Measurements from ENCODE around the gene SEZ6L. TPM values are rescaled to one million over a fixed set of nuclear protein-coding genes. Genes with fewer than 3 reads are reported as not detected.

SEZ6L gene
- total RNA-seq, 4 donors from 2014 or later, result under 0.01 to 0.63 (median 0.22) TPM

GRCh38 chr22:26131589-26132154, 37.6 kb upstream of the SEZ6L start:
- no peak overlapping the region for H3K4me3 ChIP-seq
- H3K4me1 ChIP-seq, result no peaks in the 10 kb centered on the region
- no peak for DNase-seq (ENCODE audit: low spot score in 2 of 2)
- 38 to 45% methylated on average over 10 of the region's 10 CpGs for WGBS, 2 donors
- no peaks in the 10 kb centered on the region for H3K36me3 ChIP-seq
- H3K27me3 ChIP-seq, result no peaks in the 10 kb centered on the region
- H3K9me3 ChIP-seq, result no peaks in the 10 kb centered on the region
- no peak for TF ChIP-seq CTCF (IDR thresholded peaks at IDR 0.05)
- no peak for TF ChIP-seq POLR2A (IDR thresholded peaks at IDR 0.05)
- TF ChIP-seq EP300 (IDR thresholded peaks at IDR 0.05), result no peak
- H3K27ac ChIP-seq, result no peak overlapping the region

GRCh38 chr22:26134654-26135330, 34.5 kb upstream of the SEZ6L start:
- Histone ChIP-seq H3K36me3 (no peaks in the 10 kb centered on the region), H3K4me1 (no peaks in the 10 kb centered on the region), H3K4me3 (no peak overlapping the region), H3K27me3 (peaks cover 0 to 4% of the 10 kb centered on the region in 2 donors), H3K27ac (no peak overlapping the region), H3K9me3 (no peaks in the 10 kb centered on the region)
- TF ChIP-seq CTCF (IDR thresholded peaks at IDR 0.05) (no peak), POLR2A (IDR thresholded peaks at IDR 0.05) (no peak), EP300 (IDR thresholded peaks at IDR 0.05) (no peak)
- 81% methylated on average over 7 of the region's 7 CpGs for WGBS, 2 donors
- no peak for DNase-seq (ENCODE audit: low spot score in 2 of 2)

GRCh38 chr22:26135806-26136205, 33.5 kb upstream of the SEZ6L start:
- DNase-seq (ENCODE audit: low spot score in 2 of 2), result no peak
- H3K4me3 ChIP-seq, result no peak overlapping the region
- H3K9me3 ChIP-seq, result no peaks in the 10 kb centered on the region
- no peaks in the 10 kb centered on the region for H3K36me3 ChIP-seq
- no peaks in the 10 kb centered on the region for H3K4me1 ChIP-seq
- no peak for TF ChIP-seq CTCF (IDR thresholded peaks at IDR 0.05)
- WGBS, 2 donors, result 81 to 90% methylated on average over 2 of the region's 2 CpGs
- H3K27ac ChIP-seq, result no peak overlapping the region
- H3K27me3 ChIP-seq, result peaks cover 0 to 7% of the 10 kb centered on the region in 2 donors

GRCh38 chr22:26139310-26139709, 30.0 kb upstream of the SEZ6L start:
- WGBS, 2 donors, result 51% methylated on average over 4 of the region's 4 CpGs; no CpG with 5 or more reads in 1 of the 2 donors
- Histone ChIP-seq H3K36me3 (no peaks in the 10 kb centered on the region), H3K4me3 (no peak overlapping the region), H3K9me3 (no peaks in the 10 kb centered on the region), H3K4me1 (no peaks in the 10 kb centered on the region), H3K27me3 (peaks cover 0 to 7% of the 10 kb centered on the region in 2 donors), H3K27ac (no peak overlapping the region)
- TF ChIP-seq EP300 (IDR thresholded peaks at IDR 0.05), result no peak
- no peak for TF ChIP-seq POLR2A (IDR thresholded peaks at IDR 0.05)
- no peak for TF ChIP-seq CTCF (IDR thresholded peaks at IDR 0.05)
- DNase-seq (ENCODE audit: low spot score in 2 of 2), result no peak

GRCh38 chr22:26141831-26142230, 27.4 kb upstream of the SEZ6L start:
- H3K4me3 ChIP-seq, result no peak overlapping the region
- no peak for DNase-seq (ENCODE audit: low spot score in 2 of 2)
- no peaks in the 10 kb centered on the region for H3K36me3 ChIP-seq
- WGBS, 2 donors, result 43 to 62% methylated on average over 4 of the region's 4 CpGs
- peaks cover 0 to 7% of the 10 kb centered on the region in 2 donors for H3K27me3 ChIP-seq
- no peak overlapping the region for H3K27ac ChIP-seq
- no peaks in the 10 kb centered on the region for H3K9me3 ChIP-seq
- TF ChIP-seq CTCF (IDR thresholded peaks at IDR 0.05) (no peak), EP300 (IDR thresholded peaks at IDR 0.05) (no peak), POLR2A (IDR thresholded peaks at IDR 0.05) (no peak)
- H3K4me1 ChIP-seq, result no peaks in the 10 kb centered on the region
